Glutamatergic neuron (in vitro differentiated cells): ENCODE measurements around the gene VSIG10. TPM values are rescaled to one million over a fixed set of nuclear protein-coding genes. Genes with fewer than 3 reads are reported as not detected.
"Not testable (repeated sequence)": the region's sequence is repeated elsewhere in the genome, so short reads cannot be mapped to it uniquely, and the experiment has no call there.

Experiments used
- DNase-seq: peaks from one replicate; pipeline ENCODE4 v3.0.0; 2022
- H3K27ac Mint-ChIP-seq: one replicate; pipeline ENCODE4 v1.8.0; 2020; ENCODE audit warnings: mild to moderate bottlenecking, mixed read lengths, inconsistent platforms; ENCODE audit not compliant: unreplicated experiment
- H3K27me3 Mint-ChIP-seq: one replicate; pipeline ENCODE4 v1.8.0; 2020; ENCODE audit warnings: mild to moderate bottlenecking, moderate library complexity, mixed read lengths, inconsistent platforms; ENCODE audit not compliant: unreplicated experiment
- H3K36me3 Mint-ChIP-seq: one replicate; pipeline ENCODE4 v1.8.0; 2020; ENCODE audit warnings: mild to moderate bottlenecking, mixed read lengths, inconsistent platforms; ENCODE audit not compliant: unreplicated experiment
- H3K4me1 Mint-ChIP-seq: one replicate; pipeline ENCODE4 v1.8.0; 2020; ENCODE audit warnings: mild to moderate bottlenecking, low read depth, mixed read lengths, inconsistent platforms; ENCODE audit not compliant: unreplicated experiment
- H3K4me3 Mint-ChIP-seq: one replicate; pipeline ENCODE4 v1.8.0; 2020; ENCODE audit warnings: mild to moderate bottlenecking, mixed read lengths, inconsistent platforms; ENCODE audit not compliant: unreplicated experiment
- H3K9me3 Mint-ChIP-seq: one replicate; pipeline ENCODE4 v1.8.0; 2020; ENCODE audit warnings: mild to moderate bottlenecking, moderate library complexity, mixed read lengths, inconsistent platforms; ENCODE audit not compliant: unreplicated experiment
- total RNA-seq: library from RNA; stranded (reverse); fragmentation: NEBNext Ultra II Directional; extraction: Animal tissue kit (Norgen Biotek cat#: 25700); gene quantifications from one replicate; pipeline ENCODE4 v1.2.1, GENCODE V29; 2021; ENCODE audit not compliant: unreplicated experiment
- TF ChIP-seq, protein P1 (sequence below): fragments of 200-600 bp; sonication (generic); IDR thresholded peaks from one replicate; pipeline ENCODE4 v1.5.0; 2021; ENCODE audit not compliant: partially characterized antibody, unreplicated experiment

VSIG10 gene
- total RNA-seq, 1 donor from 2014 or later: 13.3 TPM

DNA sequence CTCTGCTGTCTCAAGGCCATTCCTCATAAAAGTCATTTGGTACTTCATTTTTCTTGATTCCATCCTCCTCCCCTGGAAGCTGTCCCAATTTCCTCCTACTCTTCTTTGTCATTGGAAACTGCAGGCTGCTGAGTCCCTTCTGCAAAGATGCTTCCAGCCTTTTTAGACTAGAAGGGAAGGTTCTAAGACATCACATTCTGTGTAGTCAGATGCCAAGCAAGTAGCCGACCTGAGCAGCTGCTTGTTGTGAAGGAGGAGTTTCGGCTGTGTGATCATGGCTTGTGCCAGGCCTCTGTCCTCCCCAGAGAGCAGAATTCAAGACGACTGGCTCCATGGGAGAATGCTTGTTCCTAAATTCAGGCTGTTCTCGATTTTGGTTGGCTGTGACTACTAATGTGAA, 78.6 kb downstream of the VSIG10 start:
- no peak for DNase-seq
- Mint-ChIP-seq H3K27me3 (peaks cover 3% of the 10 kb centered on the region), H3K9me3 (no peaks in the 10 kb centered on the region), H3K36me3 (no peaks in the 10 kb centered on the region), H3K27ac (no peak overlapping the region), H3K4me1 (no peaks in the 10 kb centered on the region), H3K4me3 (no peak overlapping the region)
- TF ChIP-seq, protein P1, sequence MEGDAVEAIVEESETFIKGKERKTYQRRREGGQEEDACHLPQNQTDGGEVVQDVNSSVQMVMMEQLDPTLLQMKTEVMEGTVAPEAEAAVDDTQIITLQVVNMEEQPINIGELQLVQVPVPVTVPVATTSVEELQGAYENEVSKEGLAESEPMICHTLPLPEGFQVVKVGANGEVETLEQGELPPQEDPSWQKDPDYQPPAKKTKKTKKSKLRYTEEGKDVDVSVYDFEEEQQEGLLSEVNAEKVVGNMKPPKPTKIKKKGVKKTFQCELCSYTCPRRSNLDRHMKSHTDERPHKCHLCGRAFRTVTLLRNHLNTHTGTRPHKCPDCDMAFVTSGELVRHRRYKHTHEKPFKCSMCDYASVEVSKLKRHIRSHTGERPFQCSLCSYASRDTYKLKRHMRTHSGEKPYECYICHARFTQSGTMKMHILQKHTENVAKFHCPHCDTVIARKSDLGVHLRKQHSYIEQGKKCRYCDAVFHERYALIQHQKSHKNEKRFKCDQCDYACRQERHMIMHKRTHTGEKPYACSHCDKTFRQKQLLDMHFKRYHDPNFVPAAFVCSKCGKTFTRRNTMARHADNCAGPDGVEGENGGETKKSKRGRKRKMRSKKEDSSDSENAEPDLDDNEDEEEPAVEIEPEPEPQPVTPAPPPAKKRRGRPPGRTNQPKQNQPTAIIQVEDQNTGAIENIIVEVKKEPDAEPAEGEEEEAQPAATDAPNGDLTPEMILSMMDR: no peak

- Mint-ChIP-seq H3K27me3 (peaks cover 3% of the 10 kb centered on the region), H3K36me3 (no peaks in the 10 kb centered on the region), H3K9me3 (no peaks in the 10 kb centered on the region), H3K4me3 (no peak overlapping the region), H3K27ac (no peak overlapping the region), H3K4me1 (no peaks in the 10 kb centered on the region)
- TF ChIP-seq, protein P1: no peak
- DNase-seq: no peak
These were observed 80.4 kb downstream of the VSIG10 start for GRCh38 chr12:118023301-118023860.

GRCh38 chr12:118022728-118023109, 81.1 kb downstream of the VSIG10 start:
- Mint-ChIP-seq H3K27me3 (peaks cover 3% of the 10 kb centered on the region), H3K9me3 (peaks cover 2% of the 10 kb centered on the region), H3K36me3 (no peaks in the 10 kb centered on the region), H3K4me1 (no peaks in the 10 kb centered on the region), H3K27ac (no peak overlapping the region), H3K4me3 (no peak overlapping the region)
- no peak for DNase-seq
- TF ChIP-seq, protein P1: no peak

DNA sequence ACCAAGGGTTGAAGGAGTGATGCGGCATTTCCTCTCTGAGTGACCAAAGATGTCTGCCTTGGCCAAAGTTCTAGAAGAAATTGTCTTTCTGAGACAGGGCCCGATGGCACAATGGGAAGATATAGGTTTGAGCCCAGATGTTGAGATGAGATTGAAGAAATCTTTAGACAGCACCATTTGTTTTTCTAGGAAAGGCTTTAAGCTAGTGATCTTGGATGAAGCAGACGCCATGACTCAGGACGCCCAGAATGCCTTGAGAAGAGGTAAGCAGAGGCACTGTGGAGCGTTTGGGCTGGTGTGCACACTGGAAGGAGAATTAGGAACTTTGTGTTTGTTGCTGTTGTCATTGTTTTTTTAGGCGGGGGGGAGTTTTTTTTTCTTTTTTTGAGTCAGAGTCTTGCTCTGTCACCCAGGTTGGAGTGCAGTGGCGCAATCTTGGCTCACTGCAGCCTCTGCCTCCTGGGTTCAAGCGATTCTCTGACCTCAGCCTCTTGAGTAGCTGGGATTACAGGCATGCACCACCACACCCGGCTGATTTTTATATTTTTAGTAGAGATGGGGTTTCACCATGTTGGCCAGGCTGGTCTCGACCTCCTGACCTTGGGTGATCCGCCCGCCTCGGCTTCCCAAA, 81.6 kb downstream of the VSIG10 start:
- H3K27ac Mint-ChIP-seq: peak overlapping the region; percentile 20
- not testable (repeated sequence) for H3K36me3 Mint-ChIP-seq, H3K4me1 Mint-ChIP-seq, H3K4me3 Mint-ChIP-seq, DNase-seq, H3K9me3 Mint-ChIP-seq, H3K27me3 Mint-ChIP-seq

- Mint-ChIP-seq H3K9me3 (peaks cover 2% of the 10 kb centered on the region), H3K36me3 (no peaks in the 10 kb centered on the region), H3K27ac (no peak overlapping the region)
These were observed 83.8 kb downstream of the VSIG10 start for GRCh38 chr12:118020036-118020435.

More at GRCh38 chr12:118020036-118020435, 83.8 kb downstream of the VSIG10 start:
- TF ChIP-seq, protein P1: no peak
- no peaks in the 10 kb centered on the region for H3K4me1 Mint-ChIP-seq
- DNase-seq: no peak
- H3K4me3 Mint-ChIP-seq: no peak overlapping the region
- no peaks in the 10 kb centered on the region for H3K27me3 Mint-ChIP-seq
